ENCODE results near the gene ERMN.

Gene ERMN

DNA sequence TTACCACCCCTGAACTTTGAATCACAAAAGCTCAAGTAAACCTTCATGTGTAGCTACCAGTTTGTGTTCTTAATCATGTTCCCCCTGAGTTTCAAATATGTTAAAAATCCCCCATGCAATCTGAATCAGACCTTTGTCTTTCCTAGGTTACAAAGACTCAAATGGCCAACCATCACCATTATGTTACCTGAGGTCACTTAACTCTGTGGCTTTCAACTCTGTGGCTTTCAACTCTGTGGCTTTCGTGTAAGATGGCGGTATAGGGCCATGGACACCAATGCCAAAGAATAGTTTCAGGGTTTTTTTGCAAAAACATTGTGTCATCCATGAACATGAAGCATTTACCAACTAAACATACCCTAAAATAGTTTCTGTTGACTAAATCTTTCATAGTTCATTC, 6.7 kb downstream of the ERMN start:
- Histone ChIP-seq H3K36me3 (no peaks in the 10 kb centered on the region), H3K27ac (no peak overlapping the region), H3K27me3 (no peaks in the 10 kb centered on the region), H3K4me1 (no peaks in the 10 kb centered on the region), H3K4me3 (no peak overlapping the region), H4K20me1 (no peaks in the 10 kb centered on the region), H3K4me2 (no peak overlapping the region), H3K9ac (no peak overlapping the region), H3K9me3 (no peaks in the 10 kb centered on the region)
- no peak for TF ChIP-seq Cebpa-rat (IDR thresholded peaks at IDR 0.05)

DNA sequence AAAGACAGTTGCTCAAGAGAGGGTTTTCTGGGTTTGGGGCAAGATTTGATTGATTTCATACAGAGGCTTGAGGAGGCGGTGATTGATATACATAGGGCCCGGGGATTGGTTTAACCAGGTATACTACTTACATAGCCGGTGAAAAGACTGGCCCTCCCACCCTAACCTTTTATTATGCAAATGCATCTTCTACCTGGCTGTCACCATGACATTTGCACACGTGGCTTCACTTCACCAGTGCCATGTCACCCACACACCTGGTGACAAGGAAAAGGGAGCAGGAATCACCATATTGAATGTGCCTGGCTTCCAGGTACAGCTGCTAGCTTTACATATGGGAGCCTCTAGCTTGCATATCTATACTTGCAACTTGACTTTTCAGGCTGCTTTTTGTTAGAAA, 9.7 kb downstream of the ERMN start:
- H3K4me3 ChIP-seq = no peak overlapping the region
- H3K27ac ChIP-seq = no peak overlapping the region
- no peaks in the 10 kb centered on the region for H3K27me3 ChIP-seq
- no peak overlapping the region for H3K4me2 ChIP-seq
- H3K36me3 ChIP-seq = no peaks in the 10 kb centered on the region
- no peaks in the 10 kb centered on the region for H4K20me1 ChIP-seq
- H3K9ac ChIP-seq = no peak overlapping the region
- no peaks in the 10 kb centered on the region for H3K4me1 ChIP-seq
- H3K9me3 ChIP-seq = no peaks in the 10 kb centered on the region
- no peak for TF ChIP-seq Cebpa-rat (IDR thresholded peaks at IDR 0.05)

- Histone ChIP-seq H3K36me3 (no peaks in the 10 kb centered on the region), H3K27me3 (no peaks in the 10 kb centered on the region), H3K9ac (no peak overlapping the region), H3K4me1 (no peaks in the 10 kb centered on the region), H3K4me2 (no peak overlapping the region), H3K4me3 (no peak overlapping the region), H3K9me3 (no peaks in the 10 kb centered on the region), H3K27ac (no peak overlapping the region), H4K20me1 (no peaks in the 10 kb centered on the region)
- no peak for TF ChIP-seq Cebpa-rat (IDR thresholded peaks at IDR 0.05)
Observed at GRCh38 chr2:157312866-157313486, 12.6 kb downstream of the ERMN start.

DNA sequence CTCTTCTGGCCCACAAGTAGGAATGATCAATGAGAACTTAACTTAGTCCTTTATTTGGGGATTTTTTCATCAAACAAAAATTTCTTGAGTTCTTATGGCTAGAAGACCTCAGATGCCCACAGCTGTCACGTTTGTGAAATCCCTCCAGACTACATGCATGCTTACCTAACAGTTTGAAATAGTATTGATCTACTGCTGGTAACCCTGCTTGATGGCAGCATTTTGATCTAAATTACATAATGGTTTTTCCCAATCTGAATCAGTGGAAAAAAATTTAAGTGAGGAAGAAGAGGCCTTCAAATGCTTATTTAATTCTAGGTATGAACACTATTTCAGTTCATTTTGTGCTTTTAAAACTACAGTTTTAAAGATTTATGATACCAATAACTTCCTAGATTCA, 13.9 kb downstream of the ERMN start:
- H3K4me1 ChIP-seq = no peaks in the 10 kb centered on the region
- H3K4me3 ChIP-seq = no peak overlapping the region
- H3K9me3 ChIP-seq = no peaks in the 10 kb centered on the region
- H3K4me2 ChIP-seq = no peak overlapping the region
- no peaks in the 10 kb centered on the region for H4K20me1 ChIP-seq
- no peak overlapping the region for H3K9ac ChIP-seq
- H3K27me3 ChIP-seq = no peaks in the 10 kb centered on the region
- H3K27ac ChIP-seq = no peak overlapping the region
- no peaks in the 10 kb centered on the region for H3K36me3 ChIP-seq
- TF ChIP-seq Cebpa-rat (IDR thresholded peaks at IDR 0.05) = no peak

DNA sequence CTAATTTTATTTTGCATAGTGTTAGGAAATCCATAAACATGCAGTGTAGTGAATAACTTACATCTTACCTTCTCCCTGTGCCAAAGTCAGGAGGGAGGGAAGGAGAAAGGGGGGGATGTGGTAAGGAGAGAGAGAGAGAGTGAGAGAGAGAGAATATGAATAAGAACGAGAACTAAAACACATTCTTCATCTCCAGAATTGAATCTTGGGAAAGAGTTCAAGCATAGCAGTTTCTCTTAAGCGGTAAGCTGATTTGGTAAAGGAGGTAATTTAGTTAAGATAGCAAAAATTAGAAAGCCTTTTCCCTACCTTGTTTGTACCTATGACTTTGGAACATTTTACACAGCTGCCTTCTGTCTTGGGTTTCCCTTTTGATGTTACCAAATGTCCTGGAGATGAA, 15.7 kb downstream of the ERMN start:
- Histone ChIP-seq H3K4me2 (no peak overlapping the region), H3K27ac (no peak overlapping the region), H3K9me3 (no peaks in the 10 kb centered on the region), H3K4me3 (no peak overlapping the region), H3K27me3 (no peaks in the 10 kb centered on the region), H4K20me1 (no peaks in the 10 kb centered on the region), H3K9ac (no peak overlapping the region), H3K36me3 (no peaks in the 10 kb centered on the region), H3K4me1 (no peaks in the 10 kb centered on the region)
- TF ChIP-seq Cebpa-rat (IDR thresholded peaks at IDR 0.05) = no peak

DNA sequence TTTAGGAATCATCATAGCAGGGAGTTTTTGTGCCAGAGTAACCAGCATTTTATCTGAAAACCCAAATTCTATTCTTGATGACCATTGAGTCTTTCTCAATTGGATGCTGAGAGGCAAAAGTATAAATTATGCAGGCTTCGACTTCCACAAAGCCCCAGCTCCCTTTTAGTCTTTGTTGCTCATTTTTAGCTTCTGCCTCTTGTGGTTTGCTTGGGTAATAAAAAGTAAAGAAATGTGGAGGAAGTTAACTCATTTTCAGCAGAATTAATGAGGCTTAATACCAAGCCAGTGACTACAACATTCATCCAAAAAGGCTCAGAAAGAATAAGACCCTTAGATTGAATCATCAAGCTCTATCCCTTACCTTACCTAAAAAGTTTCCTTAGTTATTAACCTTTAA, 18.6 kb downstream of the ERMN start:
- no peak for TF ChIP-seq Cebpa-rat (IDR thresholded peaks at IDR 0.05)
- H3K27ac ChIP-seq = no peak overlapping the region

DNA sequence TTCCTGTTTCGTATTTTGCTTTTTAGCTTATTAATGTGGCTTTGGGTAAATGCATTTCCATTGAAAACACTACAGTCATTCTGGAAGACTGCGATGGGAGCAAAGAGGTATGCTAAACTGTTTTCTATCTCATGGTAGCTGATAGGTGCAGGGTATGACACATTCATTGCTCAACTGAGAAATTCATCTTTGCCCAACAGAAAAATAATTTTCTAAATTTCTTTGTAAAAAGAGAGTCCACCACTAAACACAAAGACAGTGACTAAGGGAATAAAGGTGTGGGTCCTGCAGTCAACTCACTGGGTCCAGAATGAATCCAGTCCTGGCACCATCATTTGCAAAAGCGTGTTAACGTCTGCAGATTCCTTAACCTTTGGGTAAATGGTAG, 19.9 kb downstream of the ERMN start:
- Histone ChIP-seq H3K9me3 (no peaks in the 10 kb centered on the region), H4K20me1 (no peaks in the 10 kb centered on the region), H3K27me3 (no peaks in the 10 kb centered on the region), H3K4me3 (no peak overlapping the region), H3K36me3 (no peaks in the 10 kb centered on the region), H3K27ac (no peak overlapping the region), H3K4me1 (no peaks in the 10 kb centered on the region), H3K4me2 (no peak overlapping the region), H3K9ac (no peak overlapping the region)
- TF ChIP-seq Cebpa-rat (IDR thresholded peaks at IDR 0.05) = no peak

More for the DNA sequence above, 18.6 kb downstream of the ERMN start:
- no peaks in the 10 kb centered on the region for H3K4me1 ChIP-seq
- H3K36me3 ChIP-seq = no peaks in the 10 kb centered on the region
- no peaks in the 10 kb centered on the region for H4K20me1 ChIP-seq
- no peaks in the 10 kb centered on the region for H3K9me3 ChIP-seq
- no peak overlapping the region for H3K9ac ChIP-seq
- no peaks in the 10 kb centered on the region for H3K27me3 ChIP-seq
- H3K4me2 ChIP-seq = no peak overlapping the region
- no peak overlapping the region for H3K4me3 ChIP-seq

GRCh38 chr2:157304811-157305722, 20.6 kb downstream of the ERMN start:
- H3K9ac ChIP-seq = no peak overlapping the region
- H3K27me3 ChIP-seq = no peaks in the 10 kb centered on the region
- H4K20me1 ChIP-seq = no peaks in the 10 kb centered on the region
- H3K4me2 ChIP-seq = no peak overlapping the region
- H3K36me3 ChIP-seq = no peaks in the 10 kb centered on the region
- no peak for TF ChIP-seq Cebpa-rat (IDR thresholded peaks at IDR 0.05)
- no peak overlapping the region for H3K27ac ChIP-seq
- no peak overlapping the region for H3K4me3 ChIP-seq
- no peaks in the 10 kb centered on the region for H3K9me3 ChIP-seq
- no peaks in the 10 kb centered on the region for H3K4me1 ChIP-seq

DNA sequence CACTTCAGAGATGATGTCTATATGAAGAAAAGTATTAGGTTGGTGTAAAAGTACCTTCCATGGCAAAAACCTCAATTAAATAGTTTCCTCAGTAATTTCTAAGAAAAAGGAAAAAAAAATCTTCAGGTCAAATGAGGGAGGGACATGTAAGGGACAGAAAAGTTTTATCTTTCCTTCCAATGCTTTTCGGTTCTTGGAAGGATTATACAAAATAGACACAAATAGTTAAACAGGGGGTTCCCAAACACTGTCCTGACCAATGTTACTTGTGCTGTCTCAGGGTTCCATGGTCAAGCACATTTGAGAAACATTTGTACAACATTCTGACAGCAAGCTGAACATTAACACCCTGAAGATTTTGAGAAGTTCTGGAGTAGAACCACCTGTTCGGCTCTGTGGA, 22.0 kb downstream of the ERMN start:
- no peak overlapping the region for H3K4me2 ChIP-seq

GRCh38 chr2:157302492-157303099, 23.0 kb downstream of the ERMN start:
- H3K27ac ChIP-seq = no peak overlapping the region
- no peaks in the 10 kb centered on the region for H3K36me3 ChIP-seq
- H3K9ac ChIP-seq = no peak overlapping the region
- H3K4me3 ChIP-seq = no peak overlapping the region
- H3K9me3 ChIP-seq = no peaks in the 10 kb centered on the region
- no peak for TF ChIP-seq Cebpa-rat (IDR thresholded peaks at IDR 0.05)
- H3K4me1 ChIP-seq = no peaks in the 10 kb centered on the region
- no peaks in the 10 kb centered on the region for H4K20me1 ChIP-seq
- H3K4me2 ChIP-seq = no peak overlapping the region
- H3K27me3 ChIP-seq = no peaks in the 10 kb centered on the region

More for the DNA sequence above, 22.0 kb downstream of the ERMN start:
- Histone ChIP-seq H3K9me3 (no peaks in the 10 kb centered on the region), H4K20me1 (no peaks in the 10 kb centered on the region), H3K4me3 (no peak overlapping the region), H3K4me1 (no peaks in the 10 kb centered on the region), H3K36me3 (no peaks in the 10 kb centered on the region), H3K27ac (no peak overlapping the region), H3K9ac (no peak overlapping the region), H3K27me3 (no peaks in the 10 kb centered on the region)
- no peak for TF ChIP-seq Cebpa-rat (IDR thresholded peaks at IDR 0.05)

All from BLaER1 (cell line).